Natural killer cell (primary cell): ENCODE data around the gene GRID1. TPM values are rescaled to one million over a fixed set of nuclear protein-coding genes. Genes with fewer than 3 reads are reported as not detected.

ENCODE experiments used
- ATAC-seq, 3 donors: fragments of 150-1000 bp in 2 of 3; fragments of 200-7000 bp in 1 of 3; cut with Tn5 transposase; 1 replicate in 1 of 3; 2 replicates in 2 of 3; pipeline ENCODE4 v1.10.0; 2021; ENCODE audit warnings: mild to moderate bottlenecking in 2 of 3, moderate library complexity in 2 of 3
- DNase-seq, 2 donors: peaks; one replicate each; pipeline versions ENCODE4 v3.0.0 to v3.0.0-alpha.2; 2013 to 2021; ENCODE audit warnings: mixed read lengths in 1 of 2
- H3K27ac ChIP-seq: one replicate; pipeline ENCODE4 v1.5.1; 2013; ENCODE audit warnings: mild to moderate bottlenecking, low read length
- H3K27me3 ChIP-seq: one replicate; pipeline ENCODE4 v1.6.1; 2013; ENCODE audit warnings: low read length; ENCODE audit not compliant: control insufficient read depth, insufficient read depth
- H3K36me3 ChIP-seq: one replicate; pipeline ENCODE4 v1.6.1; 2013; ENCODE audit warnings: low read length; ENCODE audit not compliant: control insufficient read depth, insufficient read depth
- H3K4me1 ChIP-seq: one replicate; pipeline ENCODE4 v1.6.1; 2013; ENCODE audit warnings: low read length; ENCODE audit not compliant: control insufficient read depth, insufficient read depth
- H3K4me3 ChIP-seq: one replicate; pipeline ENCODE4 v1.5.1; 2013; ENCODE audit warnings: low read length
- H3K9me3 ChIP-seq: one replicate; pipeline ENCODE4 v1.6.1; 2013; ENCODE audit warnings: low read length; ENCODE audit not compliant: control insufficient read depth, insufficient read depth
- H3K27ac Mint-ChIP-seq, 2 donors: one replicate each; pipeline ENCODE4 v1.8.0; 2022; ENCODE audit warnings: mild to moderate bottlenecking in 2 of 2, mixed read lengths in 2 of 2, moderate library complexity in 1 of 2
- H3K27me3 Mint-ChIP-seq, 2 donors: one replicate each; pipeline ENCODE4 v1.8.0; 2022; ENCODE audit warnings: low read depth in 2 of 2, mixed read lengths in 2 of 2
- H3K36me3 Mint-ChIP-seq: one replicate; pipeline ENCODE4 v1.8.0; 2022; ENCODE audit warnings: mixed read lengths
- H3K4me1 Mint-ChIP-seq, 2 donors: one replicate each; pipeline ENCODE4 v1.8.0; 2022; ENCODE audit warnings: mixed read lengths in 2 of 2
- H3K4me3 Mint-ChIP-seq: one replicate; pipeline ENCODE4 v1.8.0; 2022; ENCODE audit warnings: mild to moderate bottlenecking, moderate library complexity, mixed read lengths
- H3K9me3 Mint-ChIP-seq, 2 donors: one replicate each; pipeline ENCODE4 v1.8.0; 2022; ENCODE audit warnings: mixed read lengths in 2 of 2
- CTCF ChIP-seq: fragments of 200-600 bp; IDR thresholded peaks from one replicate; pipeline ENCODE4 v1.8.0; 2022; ENCODE audit warnings: antibody characterized with exemption
- WGBS: methylation state at CpG from one replicate; pipeline ENCODE4 v1.1.7; 2013; ENCODE audit warnings: missing lambda C conversion rate; ENCODE audit not compliant: insufficient coverage; 5-methylcytosine and 5-hydroxymethylcytosine counted together
- intact Hi-C: fragments of 100-400 bp; cut with micrococcal nuclease; formaldehyde crosslinking; loops from one replicate; pipeline ENCODE4 v1.14.2; 2022
- total RNA-seq, 4 donors: library from RNA; stranded (reverse); fragments of 120-200 nt in 1 of 4; gene quantifications; one replicate each; pipeline versions ENCODE4 v1.2.3 to v1.2.4, GENCODE V29; 2013 to 2022

Gene GRID1
- total RNA-seq, 3 donors from 2014 or later (not counting 1 experiment from before 2014, with no cell fraction given): not detected

DNA sequence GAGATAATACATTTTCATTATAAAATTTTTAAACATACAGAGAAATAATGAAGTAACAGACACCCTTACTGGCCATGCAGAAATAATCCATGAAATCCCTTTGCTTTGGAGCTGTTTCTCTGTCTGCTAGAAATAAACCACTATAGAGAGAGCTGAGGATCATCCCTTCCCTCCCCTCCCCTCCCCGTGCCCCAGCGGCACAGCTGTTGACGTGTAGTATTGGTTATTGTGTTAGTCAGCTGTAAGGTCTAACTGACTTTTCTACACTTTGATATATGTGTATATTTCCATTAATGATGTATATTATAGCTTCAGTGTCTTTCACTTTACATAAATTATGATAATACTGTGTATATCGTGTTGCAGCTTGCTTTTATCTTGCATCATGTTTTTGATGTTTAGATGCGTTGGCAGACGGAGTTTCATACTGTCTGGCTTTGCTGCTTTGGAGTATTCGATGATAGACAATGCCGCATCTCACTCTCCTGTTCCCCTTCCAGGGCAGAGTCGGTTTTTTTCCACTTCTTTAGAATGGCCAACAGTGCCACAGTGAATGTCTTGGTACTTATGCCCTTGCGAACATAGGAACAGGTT lies 27.4 kb upstream of the GRID1 start:
- intact Hi-C loops: no loop called here
- peaks cover 6% of the 10 kb centered on the region for H3K4me1 ChIP-seq
- Mint-ChIP-seq H3K27me3 (peaks cover 24 to 25% of the 10 kb centered on the region in 2 donors), H3K9me3 (no peaks in the 10 kb centered on the region), H3K4me3 (no peak overlapping the region), H3K27ac (no peak overlapping the region), H3K4me1 (no peaks in the 10 kb centered on the region), H3K36me3 (no peaks in the 10 kb centered on the region)
- peaks cover 2% of the 10 kb centered on the region for H3K27me3 ChIP-seq
- H3K4me3 ChIP-seq: no peak overlapping the region
- H3K27ac ChIP-seq: no peak overlapping the region
- ATAC-seq: no peak
- H3K36me3 ChIP-seq: no peaks in the 10 kb centered on the region
- no peak for DNase-seq
- TF ChIP-seq CTCF: no peak
- 88% methylated on average over 7 of the region's 10 CpGs for WGBS
- H3K9me3 ChIP-seq: no peaks in the 10 kb centered on the region

GRCh38 chr10:86393362-86393761 lies 26.8 kb upstream of the GRID1 start:
- Mint-ChIP-seq H3K36me3 (no peaks in the 10 kb centered on the region), H3K27me3 (peaks cover 27 to 28% of the 10 kb centered on the region in 2 donors), H3K4me3 (no peak overlapping the region), H3K9me3 (no peaks in the 10 kb centered on the region), H3K4me1 (peaks cover 0 to 2% of the 10 kb centered on the region in 2 donors), H3K27ac (no peak overlapping the region)
- Histone ChIP-seq H3K9me3 (no peaks in the 10 kb centered on the region), H3K4me3 (no peak overlapping the region), H3K36me3 (no peaks in the 10 kb centered on the region), H3K27me3 (peaks cover 4% of the 10 kb centered on the region), H3K27ac (no peak overlapping the region), H3K4me1 (peaks cover 9% of the 10 kb centered on the region)
- TF ChIP-seq CTCF: no peak
- DNase-seq: no peak
- intact Hi-C loops: no loop called here
- ATAC-seq: no peak
- WGBS: 87% methylated on average over 7 of the region's 9 CpGs

DNA sequence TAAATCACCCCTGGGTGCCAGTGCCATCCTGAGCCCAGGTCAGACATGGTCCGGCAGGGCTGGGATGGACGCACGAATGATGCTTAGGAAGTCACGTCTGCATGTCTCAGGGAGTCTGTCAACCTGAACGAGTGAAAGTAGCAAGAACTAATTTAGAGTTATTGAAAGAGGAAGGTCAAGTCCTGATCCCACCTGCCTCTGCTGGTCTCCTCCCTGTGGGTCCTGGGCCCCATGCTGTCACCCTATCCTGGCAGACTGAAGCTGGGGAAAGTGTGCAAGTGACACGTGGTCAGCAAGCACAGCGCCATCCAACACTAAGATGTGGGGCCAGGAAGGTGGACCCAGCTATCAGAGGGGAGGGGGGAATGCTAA lies 26.1 kb upstream of the GRID1 start:
- no peaks in the 10 kb centered on the region for H3K9me3 Mint-ChIP-seq
- ATAC-seq (no peak), DNase-seq (no peak)
- 76% methylated on average over 7 of the region's 7 CpGs for WGBS
- intact Hi-C loops: no loop called here
- H3K27me3 ChIP-seq: peaks cover 11% of the 10 kb centered on the region
- H3K36me3 Mint-ChIP-seq: no peaks in the 10 kb centered on the region
- H3K9me3 ChIP-seq: no peaks in the 10 kb centered on the region
- H3K36me3 ChIP-seq: no peaks in the 10 kb centered on the region
- H3K27me3 Mint-ChIP-seq: peaks cover 33 to 34% of the 10 kb centered on the region in 2 donors
- H3K4me1 Mint-ChIP-seq: peaks cover 0 to 4% of the 10 kb centered on the region in 2 donors
- H3K27ac Mint-ChIP-seq: no peak overlapping the region
- H3K27ac ChIP-seq: no peak overlapping the region
- H3K4me3 ChIP-seq: no peak overlapping the region
- H3K4me3 Mint-ChIP-seq: no peak overlapping the region
- TF ChIP-seq CTCF: no peak
- H3K4me1 ChIP-seq: peaks cover 11% of the 10 kb centered on the region
